ENCODE data around the gene ENC1. TPM values are rescaled to one million over a fixed set of nuclear protein-coding genes. Genes with fewer than 3 reads are reported as not detected.

Gene ENC1
- total and polyA plus RNA-seq, 12 donors = 2.1 to 9.1 (median 3.7) TPM

DNA sequence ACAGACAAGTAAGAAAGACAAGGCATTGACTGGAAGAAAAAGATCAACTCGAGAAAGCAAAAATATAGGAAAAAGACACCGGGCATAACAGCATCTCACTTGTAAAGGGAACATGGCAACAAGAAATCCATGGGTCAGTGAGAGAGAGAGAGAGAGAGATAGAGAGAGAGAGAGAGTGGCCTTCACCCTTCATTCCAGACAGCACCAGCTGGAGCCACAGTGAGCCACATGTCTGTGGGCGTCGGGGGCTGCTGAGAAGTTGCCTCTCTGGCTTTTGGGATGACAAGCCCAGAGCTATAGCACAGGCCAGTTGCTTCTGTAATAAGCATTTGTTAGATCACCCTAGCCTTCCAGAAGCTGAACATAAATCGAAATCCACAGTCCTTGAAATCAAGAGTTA lies 20.3 kb upstream of the ENC1 start:
- no peaks in the 10 kb centered on the region for H3K36me3 ChIP-seq
- DNase-seq (no peak), ATAC-seq (no peak)
- intact Hi-C loops (cut with DNase I) = loop anchor here in 1 of 10 donors (10.0 kb wide), 1 partner anchor 384 kb away; no protein-coding TSS in a partner anchor
- H3K27ac ChIP-seq = no peak overlapping the region
- TF ChIP-seq CTCF (IDR thresholded peaks at IDR 0.05) = no peak
- H3K4me1 ChIP-seq = peaks cover 0 to 13% (median 0%) of the 10 kb centered on the region in 9 donors
- no peaks in the 10 kb centered on the region for H3K27me3 ChIP-seq
- 78 to 83% methylated on average over 5 of the region's 5 CpGs for WGBS, 2 donors
- peaks cover 0 to 3% (median 0%) of the 10 kb centered on the region in 11 donors for H3K9me3 ChIP-seq
- no peak overlapping the region for H3K4me3 ChIP-seq

- ATAC-seq (no peak), DNase-seq (no peak)
- Histone ChIP-seq H3K9me3 (peaks cover 0 to 3% (median 0%) of the 10 kb centered on the region in 11 donors), H3K4me1 (peaks cover 0 to 9% (median 0%) of the 10 kb centered on the region in 9 donors), H3K27ac (no peak overlapping the region), H3K36me3 (no peaks in the 10 kb centered on the region), H3K4me3 (no peak overlapping the region), H3K27me3 (no peaks in the 10 kb centered on the region)
- TF ChIP-seq CTCF (IDR thresholded peaks at IDR 0.05) = no peak
- intact Hi-C loops (cut with DNase I) = loop anchor here in 1 of 10 donors (10.0 kb wide), 1 partner anchor 385 kb away; no protein-coding TSS in a partner anchor
- 75 to 84% methylated on average over 1 of the region's 1 CpG for WGBS, 2 donors
These were observed 19.6 kb upstream of the ENC1 start for GRCh38 chr5:74660140-74660539.

GRCh38 chr5:74659172-74659571 lies 18.6 kb upstream of the ENC1 start:
- DNase-seq (no peak), ATAC-seq (no peak)
- Histone ChIP-seq H3K4me1 (peaks cover 0 to 5% (median 0%) of the 10 kb centered on the region in 9 donors), H3K9me3 (peaks cover 0 to 3% (median 0%) of the 10 kb centered on the region in 11 donors), H3K36me3 (no peaks in the 10 kb centered on the region), H3K4me3 (no peak overlapping the region), H3K27me3 (no peaks in the 10 kb centered on the region), H3K27ac (no peak overlapping the region)
- intact Hi-C loops (cut with DNase I) = loop anchor here in 1 of 10 donors (10.0 kb wide), 1 partner anchor 1064 kb away; no protein-coding TSS in a partner anchor
- no peak for TF ChIP-seq CTCF (IDR thresholded peaks at IDR 0.05)
- WGBS, 2 donors = 82 to 91% methylated on average over 3 of the region's 3 CpGs

- Histone ChIP-seq H3K4me3 (no peak overlapping the region), H3K27me3 (no peaks in the 10 kb centered on the region), H3K4me1 (peaks cover 0 to 5% (median 0%) of the 10 kb centered on the region in 9 donors), H3K36me3 (no peaks in the 10 kb centered on the region), H3K27ac (no peak overlapping the region), H3K9me3 (no peaks in the 10 kb centered on the region)
- intact Hi-C loops (cut with DNase I) = loop anchor here in 1 of 10 donors (10.0 kb wide), 1 partner anchor 1062 kb away; no protein-coding TSS in a partner anchor
- ATAC-seq (peak in 6 of 8 donors; percentile 46 to 86 (median 68)), DNase-seq (no peak)
- TF ChIP-seq CTCF (IDR thresholded peaks at IDR 0.05) = no peak
- WGBS, 2 donors = 20 to 28% methylated on average over 2 of the region's 2 CpGs
These were observed 16.6 kb upstream of the ENC1 start for GRCh38 chr5:74657165-74657564.
